CD4-positive, alpha-beta T cell treated with Interleukin-6 for 4 hours (primary cell): ENCODE measurements around the gene PTPRJ.

Experiments
- DNase-seq: peaks from one replicate; pipeline ENCODE4 v3.0.0-alpha.2; 2020; ENCODE audit warnings: mixed read lengths

The PTPRJ gene

DNA sequence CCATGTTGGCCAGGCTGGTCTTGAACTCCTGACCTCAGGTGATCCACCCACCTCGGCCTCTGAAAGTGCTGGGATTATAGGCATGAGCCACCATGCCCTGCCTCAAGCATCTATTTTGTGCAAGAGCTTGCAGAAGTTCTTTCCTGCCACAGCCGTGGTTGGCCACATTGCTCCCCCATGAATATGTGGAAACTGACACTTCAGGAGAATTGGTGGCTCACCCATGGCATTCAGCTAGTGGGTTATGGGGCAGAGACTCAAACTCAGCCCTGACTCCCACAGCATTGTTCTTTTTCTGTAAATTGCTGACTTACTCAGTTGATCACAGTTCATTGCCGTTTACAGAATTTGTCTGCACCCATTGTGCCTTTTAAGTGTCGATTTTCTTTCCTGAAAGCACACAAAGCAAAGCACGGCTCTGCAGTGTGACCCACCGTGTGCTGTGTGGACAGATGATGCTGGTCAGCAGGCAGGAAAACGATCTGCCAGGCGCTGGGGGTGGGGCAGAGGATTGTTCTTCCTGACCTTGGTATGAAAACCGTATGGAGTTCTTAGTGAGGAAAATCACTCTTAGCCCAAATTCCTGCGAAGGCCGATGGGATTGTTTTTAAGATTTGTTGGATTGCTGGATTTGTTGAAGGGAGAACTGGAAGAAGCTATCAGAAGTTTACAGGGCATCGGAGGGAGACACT, 115.6 kb downstream of the PTPRJ start:
- no peak for DNase-seq

DNA sequence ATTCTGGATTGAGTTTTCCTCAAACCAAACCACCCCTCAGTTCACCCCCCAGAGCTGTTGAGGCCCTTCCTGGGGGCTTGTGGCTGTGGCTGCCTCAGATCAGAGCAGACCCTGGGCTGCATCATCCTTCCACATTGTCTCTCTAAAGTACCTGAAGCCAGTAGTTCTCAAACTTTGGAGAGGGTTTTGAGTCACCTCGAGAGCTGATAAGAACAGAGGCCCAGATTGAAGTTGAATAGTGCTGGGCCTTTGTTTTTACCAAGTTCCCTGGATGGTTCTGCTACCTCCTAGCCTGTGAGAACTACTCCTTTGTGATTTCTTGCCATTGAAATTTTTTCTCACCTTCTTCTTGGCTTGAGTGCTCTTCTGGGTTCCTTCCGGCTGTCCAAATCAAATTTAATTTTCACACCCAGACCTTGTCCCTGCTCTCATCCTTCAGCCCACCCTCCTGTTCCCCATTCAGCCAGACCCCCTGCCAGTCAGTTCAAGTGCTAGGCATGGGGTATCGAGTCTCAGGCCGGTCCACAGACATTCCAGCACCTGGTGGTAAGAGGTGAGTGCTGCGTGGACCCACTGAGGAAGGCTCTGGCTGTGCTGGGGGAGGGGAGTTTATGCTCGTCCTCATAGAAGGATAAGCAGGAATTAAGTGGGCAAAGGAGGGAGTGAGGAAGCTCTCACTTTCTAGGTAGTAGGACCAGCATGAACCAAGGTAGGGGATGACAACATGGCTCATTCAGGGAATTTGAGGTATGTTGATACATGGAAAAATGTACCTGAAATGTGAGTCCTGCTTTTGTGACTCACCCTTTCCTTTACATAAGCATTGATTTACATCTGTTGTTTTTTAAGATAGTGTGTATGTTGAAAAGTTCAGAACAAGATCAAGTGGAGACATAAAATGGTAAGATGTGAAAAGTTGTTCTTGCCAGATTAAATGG, 116.5 kb downstream of the PTPRJ start:
- no peak for DNase-seq

DNA sequence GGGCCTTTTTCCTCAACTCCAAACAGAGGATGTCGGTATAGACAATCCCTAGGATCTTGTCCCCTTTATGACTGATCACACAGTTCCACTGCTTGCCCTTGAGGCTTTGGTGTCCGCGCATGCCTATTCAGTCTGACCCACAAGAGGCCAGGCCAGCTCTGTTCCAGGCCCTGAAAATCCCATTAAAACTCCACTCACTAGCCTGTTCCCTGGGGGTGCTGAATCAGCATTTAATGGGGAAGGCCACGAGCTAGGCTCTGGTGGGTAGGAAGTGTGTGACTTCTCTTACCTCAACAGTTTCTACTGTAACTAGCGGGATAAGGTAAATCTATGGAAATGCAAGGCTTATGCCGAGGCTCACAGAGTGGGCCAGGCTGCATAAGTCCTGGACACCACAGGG, 117.7 kb downstream of the PTPRJ start:
- no peak for DNase-seq

DNA sequence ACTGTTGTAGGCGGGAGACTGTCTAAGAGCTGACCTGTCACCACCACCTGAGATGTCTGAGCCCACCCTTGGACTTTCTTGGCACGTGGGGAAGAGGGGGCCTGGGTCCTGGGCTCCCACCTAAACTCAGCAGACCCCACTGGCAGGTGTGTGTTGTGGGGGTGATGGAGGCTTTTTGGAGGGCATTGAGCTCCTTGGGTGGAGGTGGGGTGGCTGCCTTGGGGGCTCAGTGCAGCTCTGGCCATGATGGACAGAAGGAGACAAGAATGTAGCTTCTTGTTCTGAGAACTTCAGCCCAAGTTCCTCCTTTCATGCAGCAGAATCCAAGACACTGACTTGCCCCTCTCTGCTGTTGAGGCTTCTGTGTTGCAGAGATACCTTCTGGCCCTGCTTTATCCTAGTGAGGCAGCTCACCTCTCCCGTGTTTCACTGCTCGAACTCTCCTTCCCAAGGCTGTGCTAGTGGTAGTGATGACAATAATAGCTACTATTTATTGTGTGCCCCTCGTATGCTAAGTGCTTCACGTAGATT, 119.6 kb downstream of the PTPRJ start:
- DNase-seq, result no peak

DNA sequence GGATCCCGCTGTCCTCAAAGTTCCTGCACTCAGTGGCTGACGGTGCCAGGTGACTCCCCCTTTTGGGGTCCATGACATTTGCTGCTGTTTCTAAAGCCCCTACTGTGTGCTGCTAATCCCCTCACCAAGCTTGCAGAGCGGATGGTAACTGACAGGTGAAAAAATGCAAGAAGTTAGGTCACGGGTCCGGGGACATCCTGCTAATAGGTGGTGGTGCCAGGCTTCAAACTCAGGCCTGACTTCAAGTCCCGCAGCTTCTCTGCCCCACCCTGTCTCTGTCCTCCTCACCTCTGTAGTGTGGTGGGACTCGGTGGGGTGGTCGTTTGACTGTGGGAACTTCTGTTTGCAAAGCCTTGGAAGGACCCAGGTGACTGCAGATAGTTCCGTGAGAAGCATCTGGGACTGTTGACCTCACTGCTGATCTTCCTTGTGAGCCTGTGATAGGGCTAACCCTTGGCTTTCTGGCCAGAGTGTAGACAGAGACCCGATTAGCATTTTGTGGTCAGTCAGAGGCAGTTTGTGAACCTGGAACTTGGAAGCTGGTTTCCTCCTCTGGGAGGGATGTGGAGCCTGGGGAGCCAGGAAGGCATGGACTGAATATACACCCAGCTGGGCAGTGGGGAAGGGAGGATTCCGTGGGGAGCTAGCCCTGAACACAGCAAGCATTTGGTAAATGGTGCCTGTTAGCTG, 120.8 kb downstream of the PTPRJ start:
- DNase-seq, result no peak

GRCh38 chr11:48101958-48102357, 121.6 kb downstream of the PTPRJ start:
- DNase-seq, result no peak

GRCh38 chr11:48103621-48104567, 123.5 kb downstream of the PTPRJ start:
- no peak for DNase-seq

GRCh38 chr11:48104568-48104924, 124.2 kb downstream of the PTPRJ start:
- DNase-seq, result no peak

- no peak for DNase-seq
Observed at GRCh38 chr11:48105096-48105990, 125.0 kb downstream of the PTPRJ start.

DNA sequence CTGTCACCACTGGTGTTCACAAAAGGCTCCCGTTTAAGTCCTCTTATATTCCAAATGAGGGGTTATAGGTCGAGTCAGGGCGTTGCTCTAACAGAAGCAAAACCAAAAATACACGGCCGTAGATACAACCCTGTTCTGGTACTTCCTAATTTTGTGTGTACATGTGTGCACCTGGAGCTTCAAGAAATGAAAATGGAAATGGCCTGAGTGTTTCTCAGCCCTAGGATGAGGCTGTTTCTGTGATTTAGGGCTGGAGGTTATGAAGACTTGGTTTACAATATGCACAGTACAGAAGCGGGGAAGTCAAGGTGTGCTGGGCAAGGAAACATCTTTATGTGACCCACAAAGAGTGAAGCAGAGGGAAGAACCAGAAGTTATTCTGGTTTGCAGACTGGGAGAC, 125.8 kb downstream of the PTPRJ start:
- no peak for DNase-seq

GRCh38 chr11:48107188-48107704, 126.9 kb downstream of the PTPRJ start:
- DNase-seq, result peak; percentile 26

DNA sequence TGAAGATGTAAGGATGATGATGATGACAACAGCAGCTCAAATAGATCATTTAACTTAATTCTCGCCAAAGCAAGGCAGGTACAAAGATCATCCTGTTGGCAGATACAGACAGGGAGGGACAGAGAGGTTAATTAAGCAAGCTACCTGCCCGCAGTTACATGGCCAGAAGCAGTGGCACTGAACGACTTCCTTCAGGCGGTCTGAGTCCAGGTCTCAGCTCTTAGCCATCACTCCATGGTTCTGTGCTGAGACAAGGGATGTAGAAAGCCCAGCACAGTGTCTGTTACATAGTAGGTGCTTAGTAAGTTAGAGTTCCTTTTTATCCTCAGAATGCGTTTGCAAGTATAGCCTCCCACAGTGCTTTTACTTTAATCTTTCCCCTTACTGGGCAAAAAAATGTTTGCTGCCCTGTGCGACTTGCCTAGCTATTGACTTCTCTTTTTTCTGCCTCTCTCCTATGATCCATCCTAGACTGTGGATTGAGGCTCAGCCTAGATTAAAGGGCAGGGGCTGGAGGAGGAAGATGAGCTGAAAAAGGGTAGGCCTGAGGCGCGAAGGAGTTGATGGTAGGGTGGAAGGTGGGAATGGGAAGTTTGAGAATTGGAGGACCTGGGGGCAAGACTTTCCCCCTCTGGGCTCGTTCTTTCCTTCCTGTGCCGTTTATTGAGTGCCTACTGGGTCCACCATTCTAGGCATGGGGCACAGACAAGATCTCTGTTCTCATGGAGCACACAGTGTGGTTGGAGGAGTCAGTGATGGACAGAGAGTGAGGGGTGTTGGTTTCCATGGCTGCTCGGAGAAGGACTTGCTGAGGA, 128.1 kb downstream of the PTPRJ start:
- DNase-seq, result no peak

GRCh38 chr11:48109046-48109666, 128.8 kb downstream of the PTPRJ start:
- DNase-seq, result no peak

DNA sequence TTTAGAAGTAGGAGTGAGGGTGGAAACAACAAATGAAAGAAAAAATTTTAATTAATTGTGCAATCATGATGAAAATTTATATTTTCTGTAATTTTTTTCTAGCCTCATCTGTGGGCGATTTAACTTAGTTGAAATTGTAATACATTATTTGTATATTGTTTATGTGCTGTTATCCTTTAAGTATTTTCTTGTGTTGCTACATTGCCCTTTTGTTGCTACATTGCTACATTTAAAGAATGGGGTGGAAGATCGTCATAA, 130.1 kb downstream of the PTPRJ start:
- no peak for DNase-seq

DNA sequence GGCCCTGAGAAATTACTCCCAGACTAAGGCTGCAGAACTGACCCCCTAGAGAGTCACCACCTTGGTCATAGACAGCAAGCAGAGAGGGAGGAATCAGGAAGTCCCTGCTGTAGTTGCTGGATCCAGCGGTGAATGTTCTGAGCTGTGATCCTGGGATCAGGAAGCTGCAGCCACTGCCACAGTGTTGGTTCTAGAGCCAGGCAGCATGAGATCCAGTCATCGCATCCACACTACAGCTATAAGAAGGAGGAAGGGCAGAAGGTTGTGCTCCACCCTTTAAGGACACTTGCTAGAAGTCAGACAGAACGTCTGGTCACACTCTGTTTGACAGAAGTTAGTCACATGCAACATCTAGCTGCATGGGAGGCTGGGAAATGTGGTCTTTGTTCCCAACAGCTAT, 131.5 kb downstream of the PTPRJ start:
- DNase-seq, result no peak

- no peak for DNase-seq
Observed at GRCh38 chr11:48114740-48115139, 134.4 kb downstream of the PTPRJ start.

- DNase-seq, result no peak
Observed at GRCh38 chr11:48116437-48117228, 136.3 kb downstream of the PTPRJ start.

DNA sequence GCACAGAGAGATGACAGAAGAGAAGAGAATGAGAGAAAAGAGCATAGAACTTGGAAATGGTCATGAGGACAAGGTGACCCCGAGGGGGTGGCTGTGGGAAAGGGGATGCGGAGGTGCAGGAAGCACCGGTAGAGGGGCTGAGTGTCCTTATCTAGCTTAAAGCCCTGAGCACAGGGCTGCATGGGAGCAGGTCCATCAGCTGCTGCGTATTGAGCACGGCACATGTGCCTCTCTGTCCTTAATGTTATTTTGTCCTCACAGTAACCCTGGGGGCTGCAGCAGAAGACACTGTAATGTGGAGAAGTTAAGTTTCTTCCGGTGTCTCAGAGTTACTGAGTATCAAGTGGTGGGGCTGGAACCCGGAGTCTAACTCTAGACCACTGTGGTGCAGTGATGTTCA, 141.9 kb downstream of the PTPRJ start:
- no peak for DNase-seq

- DNase-seq, result no peak
Observed at GRCh38 chr11:48122656-48123055, 142.3 kb downstream of the PTPRJ start.
